ENCODE results near the gene B4GALNT4.
"Not testable (repeated sequence)": the region's sequence is repeated elsewhere in the genome, so short reads cannot be mapped to it uniquely, and the experiment has no call there.

The B4GALNT4 gene

GRCh38 chr11:424232-424631, 54.9 kb downstream of the B4GALNT4 start:
- H3K9me3 ChIP-seq (ENCODE audit: low read length): no peaks in the 10 kb centered on the region
- H3K9me2 ChIP-seq (ENCODE audit: low read depth, low read length): no peaks in the 10 kb centered on the region
- H3K4me3 ChIP-seq (ENCODE audit: low read depth, low read length, poor library complexity, severe bottlenecking): no peak overlapping the region
- H3F3A ChIP-seq (ENCODE audit: insufficient read depth, low read length): no peaks in the 10 kb centered on the region
- no peaks in the 10 kb centered on the region for H3K79me2 ChIP-seq (ENCODE audit: insufficient read depth, low read length)
- no peak overlapping the region for H3K9ac ChIP-seq (ENCODE audit: low read length)
- H3K27me3 ChIP-seq (ENCODE audit: insufficient read depth, low read length): no peaks in the 10 kb centered on the region; the same call in 1 of the 2 replicates
- no peaks in the 10 kb centered on the region for H3K4me1 ChIP-seq (ENCODE audit: insufficient read depth, low read length, severe bottlenecking)
- no peaks in the 10 kb centered on the region for H4K20me1 ChIP-seq (ENCODE audit: insufficient read depth, low read length)
- H2AFZ ChIP-seq (ENCODE audit: low read length): no peak overlapping the region
- no peak for TF ChIP-seq CTCF (IDR thresholded peaks at IDR 0.05; ENCODE audit: low read length)
- no peak for TF ChIP-seq EZH2 (IDR thresholded peaks at IDR 0.05; ENCODE audit: borderline replicate concordance, low read length)
- no peak overlapping the region for H3K4me2 ChIP-seq (ENCODE audit: low read length)
- H3K36me3 ChIP-seq (ENCODE audit: insufficient read depth, low read length): no peaks in the 10 kb centered on the region
- H3K27ac ChIP-seq (ENCODE audit: low read depth, low read length, poor library complexity, severe bottlenecking): no peak overlapping the region

- H3F3A ChIP-seq (ENCODE audit: insufficient read depth, low read length); H3K4me3 ChIP-seq (ENCODE audit: low read depth, low read length, poor library complexity, severe bottlenecking); H3K27me3 ChIP-seq (ENCODE audit: insufficient read depth, low read length); H3K27ac ChIP-seq (ENCODE audit: low read depth, low read length, poor library complexity, severe bottlenecking); H3K4me1 ChIP-seq (ENCODE audit: insufficient read depth, low read length, severe bottlenecking); H3K9me3 ChIP-seq (ENCODE audit: low read length); H3K9me2 ChIP-seq (ENCODE audit: low read depth, low read length); H3K9ac ChIP-seq (ENCODE audit: low read length); H4K20me1 ChIP-seq (ENCODE audit: insufficient read depth, low read length); H3K79me2 ChIP-seq (ENCODE audit: insufficient read depth, low read length); H2AFZ ChIP-seq (ENCODE audit: low read length); H3K4me2 ChIP-seq (ENCODE audit: low read length); H3K36me3 ChIP-seq (ENCODE audit: insufficient read depth, low read length): not testable (repeated sequence)
These were observed 55.5 kb downstream of the B4GALNT4 start for GRCh38 chr11:424766-425165.

- Histone ChIP-seq H3K4me3 (ENCODE audit: low read depth, low read length, poor library complexity, severe bottlenecking) (no peak overlapping the region), H3K9ac (ENCODE audit: low read length) (no peak overlapping the region), H3K79me2 (ENCODE audit: insufficient read depth, low read length) (no peaks in the 10 kb centered on the region), H3K36me3 (ENCODE audit: insufficient read depth, low read length) (no peaks in the 10 kb centered on the region), H4K20me1 (ENCODE audit: insufficient read depth, low read length) (no peaks in the 10 kb centered on the region), H3K9me2 (ENCODE audit: low read depth, low read length) (no peaks in the 10 kb centered on the region), H3K4me1 (ENCODE audit: insufficient read depth, low read length, severe bottlenecking) (no peaks in the 10 kb centered on the region), H2AFZ (ENCODE audit: low read length) (no peak overlapping the region), H3K9me3 (ENCODE audit: low read length) (no peaks in the 10 kb centered on the region), H3K27ac (ENCODE audit: low read depth, low read length, poor library complexity, severe bottlenecking) (no peak overlapping the region), H3K4me2 (ENCODE audit: low read length) (no peak overlapping the region), H3K27me3 (ENCODE audit: insufficient read depth, low read length) (no peaks in the 10 kb centered on the region; the same call in 1 of the 2 replicates), H3F3A (ENCODE audit: insufficient read depth, low read length) (no peaks in the 10 kb centered on the region)
- TF ChIP-seq EZH2 (IDR thresholded peaks at IDR 0.05; ENCODE audit: borderline replicate concordance, low read length) (no peak), CTCF (IDR thresholded peaks at IDR 0.05; ENCODE audit: low read length) (no peak)
These were observed 56.0 kb downstream of the B4GALNT4 start for GRCh38 chr11:425301-425700.

- no peaks in the 10 kb centered on the region for H3F3A ChIP-seq (ENCODE audit: insufficient read depth, low read length)
- H3K79me2 ChIP-seq (ENCODE audit: insufficient read depth, low read length): no peaks in the 10 kb centered on the region
- H3K9me3 ChIP-seq (ENCODE audit: low read length): no peaks in the 10 kb centered on the region
- H3K27me3 ChIP-seq (ENCODE audit: insufficient read depth, low read length): no peaks in the 10 kb centered on the region; the same call in 1 of the 2 replicates
- no peaks in the 10 kb centered on the region for H3K36me3 ChIP-seq (ENCODE audit: insufficient read depth, low read length)
- no peak overlapping the region for H2AFZ ChIP-seq (ENCODE audit: low read length)
- H3K4me2 ChIP-seq (ENCODE audit: low read length): no peak overlapping the region
- H3K4me3 ChIP-seq (ENCODE audit: low read depth, low read length, poor library complexity, severe bottlenecking): no peak overlapping the region
- no peak overlapping the region for H3K9ac ChIP-seq (ENCODE audit: low read length)
- H3K27ac ChIP-seq (ENCODE audit: low read depth, low read length, poor library complexity, severe bottlenecking): no peak overlapping the region
- H4K20me1 ChIP-seq (ENCODE audit: insufficient read depth, low read length): no peaks in the 10 kb centered on the region
- no peak for TF ChIP-seq CTCF (IDR thresholded peaks at IDR 0.05; ENCODE audit: low read length)
- TF ChIP-seq EZH2 (IDR thresholded peaks at IDR 0.05; ENCODE audit: borderline replicate concordance, low read length): no peak
- no peaks in the 10 kb centered on the region for H3K9me2 ChIP-seq (ENCODE audit: low read depth, low read length)
- no peaks in the 10 kb centered on the region for H3K4me1 ChIP-seq (ENCODE audit: insufficient read depth, low read length, severe bottlenecking)
These were observed 57.6 kb downstream of the B4GALNT4 start for GRCh38 chr11:426851-427250.

Data from OCI-LY1 (cell line).